Astrocyte (in vitro differentiated cells and primary cell): ENCODE measurements around the gene ZNF326.

Source experiments
- EZH2 ChIP-seq: IDR thresholded peaks from 2 replicates; pipeline ENCODE4 v1.6.1; 2012; ENCODE audit warnings: mild to moderate bottlenecking, low read length, inconsistent platforms; ENCODE audit not compliant: insufficient read depth
- TF ChIP-seq, protein P1 (sequence below): IDR thresholded peaks from 2 replicates; pipeline ENCODE4 v1.5.1; 2011; ENCODE audit warnings: low read depth, mild to moderate bottlenecking, inconsistent platforms, low read length, moderate library complexity; ENCODE audit not compliant: insufficient read depth

GRCh38 chr1:89957107-89957506 lies 37.8 kb upstream of the ZNF326 start:
- TF ChIP-seq, protein P1, sequence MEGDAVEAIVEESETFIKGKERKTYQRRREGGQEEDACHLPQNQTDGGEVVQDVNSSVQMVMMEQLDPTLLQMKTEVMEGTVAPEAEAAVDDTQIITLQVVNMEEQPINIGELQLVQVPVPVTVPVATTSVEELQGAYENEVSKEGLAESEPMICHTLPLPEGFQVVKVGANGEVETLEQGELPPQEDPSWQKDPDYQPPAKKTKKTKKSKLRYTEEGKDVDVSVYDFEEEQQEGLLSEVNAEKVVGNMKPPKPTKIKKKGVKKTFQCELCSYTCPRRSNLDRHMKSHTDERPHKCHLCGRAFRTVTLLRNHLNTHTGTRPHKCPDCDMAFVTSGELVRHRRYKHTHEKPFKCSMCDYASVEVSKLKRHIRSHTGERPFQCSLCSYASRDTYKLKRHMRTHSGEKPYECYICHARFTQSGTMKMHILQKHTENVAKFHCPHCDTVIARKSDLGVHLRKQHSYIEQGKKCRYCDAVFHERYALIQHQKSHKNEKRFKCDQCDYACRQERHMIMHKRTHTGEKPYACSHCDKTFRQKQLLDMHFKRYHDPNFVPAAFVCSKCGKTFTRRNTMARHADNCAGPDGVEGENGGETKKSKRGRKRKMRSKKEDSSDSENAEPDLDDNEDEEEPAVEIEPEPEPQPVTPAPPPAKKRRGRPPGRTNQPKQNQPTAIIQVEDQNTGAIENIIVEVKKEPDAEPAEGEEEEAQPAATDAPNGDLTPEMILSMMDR: no peak
- no peak for TF ChIP-seq EZH2
